HEK293 (cell line): Measurements from ENCODE around the gene GTPBP1.

Experiments
- KLF17 ChIP-seq: fragments of 450-650 bp; formaldehyde crosslinking; IDR thresholded peaks from 2 replicates; pipeline ENCODE4 v1.5.1; 2016; ENCODE audit warnings: missing biosample characterization, missing genetic modification characterization
- KLF8 ChIP-seq: fragments of 450-650 bp; formaldehyde crosslinking; IDR thresholded peaks from 2 replicates; pipeline ENCODE4 v1.5.1; 2016; ENCODE audit warnings: missing biosample characterization, missing genetic modification characterization
- PRDM10 ChIP-seq: fragments of 450-650 bp; formaldehyde crosslinking; IDR thresholded peaks from 2 replicates; pipeline ENCODE4 v1.5.1; 2016; ENCODE audit warnings: missing biosample characterization, missing genetic modification characterization
- REST ChIP-seq: fragments of 450-650 bp; formaldehyde crosslinking; IDR thresholded peaks from 2 replicates; pipeline ENCODE4 v1.5.1; 2016; ENCODE audit warnings: missing biosample characterization, missing genetic modification characterization
- SALL2 ChIP-seq: fragments of 450-650 bp; formaldehyde crosslinking; IDR thresholded peaks from 2 replicates; pipeline ENCODE4 v1.5.0; 2017; ENCODE audit warnings: missing biosample characterization, mild to moderate bottlenecking, missing genetic modification characterization, borderline replicate concordance
- SCRT1 ChIP-seq: fragments of 450-650 bp; formaldehyde crosslinking; IDR thresholded peaks from 2 replicates; pipeline ENCODE4 v1.5.1; 2016; ENCODE audit warnings: missing biosample characterization, missing genetic modification characterization, borderline replicate concordance
- TSHZ1 ChIP-seq: fragments of 450-650 bp; formaldehyde crosslinking; IDR thresholded peaks from 2 replicates; pipeline ENCODE4 v1.5.1; 2016; ENCODE audit warnings: missing biosample characterization, missing genetic modification characterization, borderline replicate concordance
- YY2 ChIP-seq: fragments of 450-650 bp; formaldehyde crosslinking; IDR thresholded peaks from 2 replicates; pipeline ENCODE4 v1.5.1; 2016; ENCODE audit warnings: missing biosample characterization, missing genetic modification characterization
- ZBTB6 ChIP-seq: fragments of 450-650 bp; formaldehyde crosslinking; IDR thresholded peaks from 2 replicates; pipeline ENCODE4 v1.5.1; 2017; ENCODE audit warnings: missing biosample characterization, missing genetic modification characterization
- ZFP3 ChIP-seq: fragments of 450-650 bp; formaldehyde crosslinking; IDR thresholded peaks from 2 replicates; pipeline ENCODE4 v1.5.1; 2016; ENCODE audit warnings: low read depth, missing biosample characterization, missing genetic modification characterization
- ZNF121 ChIP-seq: fragments of 450-650 bp; formaldehyde crosslinking; IDR thresholded peaks from 2 replicates; pipeline ENCODE4 v1.5.1; 2016; ENCODE audit warnings: missing biosample characterization, missing genetic modification characterization
- ZNF335 ChIP-seq: fragments of 450-650 bp; formaldehyde crosslinking; conservative IDR thresholded peaks from 2 replicates; pipeline ENCODE4 v1.5.1; 2016; ENCODE audit warnings: missing biosample characterization, missing genetic modification characterization
- ZNF362 ChIP-seq: fragments of 450-650 bp; formaldehyde crosslinking; IDR thresholded peaks from 2 replicates; pipeline ENCODE4 v1.5.1; 2016; ENCODE audit warnings: missing biosample characterization, missing genetic modification characterization
- ZNF561 ChIP-seq: fragments of 450-650 bp; IDR thresholded peaks from 2 replicates; pipeline ENCODE4 v1.5.1; 2018; ENCODE audit warnings: missing biosample characterization, missing genetic modification characterization, borderline replicate concordance
- ZNF624 ChIP-seq: fragments of 450-650 bp; formaldehyde crosslinking; IDR thresholded peaks from 2 replicates; pipeline ENCODE4 v1.5.1; 2017; ENCODE audit warnings: missing biosample characterization, missing genetic modification characterization
- ZNF639 ChIP-seq: fragments of 450-650 bp; formaldehyde crosslinking; IDR thresholded peaks from 2 replicates; pipeline ENCODE4 v1.5.1; 2016; ENCODE audit warnings: missing biosample characterization, missing genetic modification characterization
- ZNF645 ChIP-seq: fragments of 450-650 bp; formaldehyde crosslinking; IDR thresholded peaks from 2 replicates; pipeline ENCODE4; 2016; ENCODE audit warnings: missing biosample characterization, missing genetic modification characterization
- ZNF677 ChIP-seq: fragments of 450-650 bp; IDR thresholded peaks from 2 replicates; pipeline ENCODE4 v1.5.0; 2018; ENCODE audit warnings: missing biosample characterization, mild to moderate bottlenecking, missing genetic modification characterization, moderate library complexity
- ZNF777 ChIP-seq: fragments of 450-650 bp; formaldehyde crosslinking; IDR thresholded peaks from 2 replicates; pipeline ENCODE4 v1.5.1; 2017; ENCODE audit warnings: missing biosample characterization, missing genetic modification characterization, borderline replicate concordance
- ZNF792 ChIP-seq: fragments of 450-650 bp; formaldehyde crosslinking; IDR thresholded peaks from 2 replicates; pipeline ENCODE4 v1.5.1; 2016; ENCODE audit warnings: missing biosample characterization, missing genetic modification characterization
- ZNF837 ChIP-seq: fragments of 450-650 bp; formaldehyde crosslinking; IDR thresholded peaks from 2 replicates; pipeline ENCODE4 v1.5.1; 2016; ENCODE audit warnings: missing biosample characterization, missing genetic modification characterization

GTPBP1 gene

GRCh38 chr22:38656256-38657044 is 49.3 kb upstream of the GTPBP1 start, which contains the start of the genes CBY1 and FAM227A (continued):
- TF ChIP-seq KLF8 (tag by site-specific recombination): peak; percentile 34; the same call in 1 of the 2 replicates
- no peak for TF ChIP-seq ZNF677 (tag by site-specific recombination)
- peak; percentile 30; the same call in 1 of the 2 replicates for TF ChIP-seq KLF17
- TF ChIP-seq SALL2 (tag by site-specific recombination): no peak
- 0 out of 2 replicates have a peak, but pooled peaks have one; percentile 11 for TF ChIP-seq ZNF639 (tag by site-specific recombination)
- TF ChIP-seq ZNF561 (tag by site-specific recombination): no peak
- TF ChIP-seq TSHZ1 (tag by site-specific recombination): no peak
- no peak for TF ChIP-seq ZNF777 (tag by site-specific recombination)
- TF ChIP-seq ZNF362 (tag by site-specific recombination): no peak
- TF ChIP-seq YY2 (tag by site-specific recombination): no peak
- TF ChIP-seq PRDM10 (tag by site-specific recombination): peak; percentile 100
- TF ChIP-seq ZBTB6 (tag by site-specific recombination): no peak
- peak; percentile 95 for TF ChIP-seq ZNF335 (tag by site-specific recombination)
- TF ChIP-seq ZNF645 (tag by site-specific recombination): no peak
- TF ChIP-seq REST: no peak
- no peak for TF ChIP-seq ZFP3 (tag by site-specific recombination)
- TF ChIP-seq ZNF624 (tag by site-specific recombination): no peak
- TF ChIP-seq ZNF792: no peak
- no peak for TF ChIP-seq ZNF121
- no peak for TF ChIP-seq ZNF837
- no peak for TF ChIP-seq SCRT1
